B cell (primary cell): ENCODE measurements around the gene SPEM2.

ENCODE experiments used
- EZH2 ChIP-seq: IDR thresholded peaks from 2 replicates; pipeline ENCODE4 v1.6.1; 2012; ENCODE audit warnings: borderline replicate concordance, low read depth, mild to moderate bottlenecking, moderate library complexity, low read length; ENCODE audit not compliant: insufficient read depth, poor library complexity, severe bottlenecking
- TF ChIP-seq, protein P1 (sequence below): fragments of 200-600 bp; IDR thresholded peaks from one replicate; pipeline ENCODE4 v1.8.0; 2022; ENCODE audit warnings: antibody characterized with exemption, mild to moderate bottlenecking

DNA sequence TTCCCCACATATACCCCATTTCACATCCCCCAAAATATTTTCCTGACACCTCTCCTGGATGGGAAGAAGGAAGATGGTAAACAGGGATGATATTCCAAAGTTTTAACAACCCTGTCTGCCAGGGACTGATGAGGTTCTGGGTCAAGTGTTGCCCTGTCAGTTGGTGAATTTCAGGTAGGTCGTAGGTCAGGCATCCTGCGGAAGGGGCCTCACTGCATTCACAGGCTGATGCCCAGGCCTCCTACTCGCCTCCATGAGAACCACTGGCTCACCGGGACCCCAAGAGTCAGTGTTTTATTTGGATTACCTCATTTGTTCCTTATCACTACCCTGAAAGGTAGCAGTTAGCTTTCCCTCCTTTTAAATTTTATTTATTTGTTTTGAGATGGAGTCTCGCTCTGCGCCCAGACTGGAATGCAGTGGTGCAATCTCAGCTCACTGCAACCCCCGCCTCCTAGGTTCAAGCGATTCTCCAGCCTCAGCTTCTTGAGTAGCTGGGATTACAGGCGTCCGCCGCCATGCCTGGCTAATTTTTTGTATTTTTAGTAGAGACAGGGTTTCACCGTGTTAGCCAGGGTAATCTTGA lies 43.5 kb downstream of the SPEM2 start:
- TF ChIP-seq, protein P1, sequence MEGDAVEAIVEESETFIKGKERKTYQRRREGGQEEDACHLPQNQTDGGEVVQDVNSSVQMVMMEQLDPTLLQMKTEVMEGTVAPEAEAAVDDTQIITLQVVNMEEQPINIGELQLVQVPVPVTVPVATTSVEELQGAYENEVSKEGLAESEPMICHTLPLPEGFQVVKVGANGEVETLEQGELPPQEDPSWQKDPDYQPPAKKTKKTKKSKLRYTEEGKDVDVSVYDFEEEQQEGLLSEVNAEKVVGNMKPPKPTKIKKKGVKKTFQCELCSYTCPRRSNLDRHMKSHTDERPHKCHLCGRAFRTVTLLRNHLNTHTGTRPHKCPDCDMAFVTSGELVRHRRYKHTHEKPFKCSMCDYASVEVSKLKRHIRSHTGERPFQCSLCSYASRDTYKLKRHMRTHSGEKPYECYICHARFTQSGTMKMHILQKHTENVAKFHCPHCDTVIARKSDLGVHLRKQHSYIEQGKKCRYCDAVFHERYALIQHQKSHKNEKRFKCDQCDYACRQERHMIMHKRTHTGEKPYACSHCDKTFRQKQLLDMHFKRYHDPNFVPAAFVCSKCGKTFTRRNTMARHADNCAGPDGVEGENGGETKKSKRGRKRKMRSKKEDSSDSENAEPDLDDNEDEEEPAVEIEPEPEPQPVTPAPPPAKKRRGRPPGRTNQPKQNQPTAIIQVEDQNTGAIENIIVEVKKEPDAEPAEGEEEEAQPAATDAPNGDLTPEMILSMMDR, result no peak
- no peak for TF ChIP-seq EZH2
